OCI-LY7 (cell line): ENCODE data around the gene CGNL1. TPM values are rescaled to one million over a fixed set of nuclear protein-coding genes. Genes with fewer than 3 reads are reported as not detected.

Experiments
- BruUV-seq: library from RNA; stranded (reverse); fragments of 400-500 nt; replicated peaks from 2 replicates; lab custom pipeline; 2021; lab: Mats Ljungman, UMichigan
- CTCF ChIA-PET: fragments of 300-600 bp; sonication (Branson Sonifier 250); formaldehyde crosslinking; loops from one replicate; lab custom pipeline; 2022; ENCODE audit warnings: antibody characterized with exemption; ENCODE audit not compliant: unreplicated experiment; lab: Charles Lee
- POLR2A ChIA-PET: fragments of 300-600 bp; sonication (Branson Sonifier 250); formaldehyde crosslinking; loops from one replicate; lab custom pipeline; 2022; ENCODE audit warnings: antibody characterized with exemption; lab: Charles Lee
- DNase-seq: peaks from one replicate; pipeline ENCODE4 v3.0.0-alpha.2; 2015; ENCODE audit warnings: low spot score
- H2AFZ ChIP-seq: fragments of 200-600 bp; sonication (generic), shearing (Covaris generic); 2 replicates; pipeline ENCODE4 v1.6.1; 2014; ENCODE audit warnings: mild to moderate bottlenecking, antibody characterized with exemption, low read length, moderate library complexity
- H3K27ac ChIP-seq: fragments of 200-600 bp; sonication (generic); 2 replicates; pipeline ENCODE4 v1.5.1; 2014; ENCODE audit warnings: mixed run types, low read depth, mild to moderate bottlenecking, moderate library complexity, low read length, inconsistent platforms; ENCODE audit not compliant: poor library complexity, severe bottlenecking
- H3K36me3 ChIP-seq: fragments of 200-600 bp; sonication (generic); 2 replicates; pipeline ENCODE4 v1.6.1; 2014; ENCODE audit warnings: mild to moderate bottlenecking, antibody characterized with exemption, low read length, moderate library complexity, mixed read lengths; ENCODE audit not compliant: insufficient read depth
- H3K4me1 ChIP-seq: fragments of 200-600 bp; sonication (generic); 2 replicates; pipeline ENCODE4 v1.5.1; 2014; ENCODE audit warnings: mild to moderate bottlenecking, low read length; ENCODE audit not compliant: insufficient read depth, poor library complexity, severe bottlenecking
- H3K4me2 ChIP-seq: fragments of 200-600 bp; sonication (generic); 2 replicates; pipeline ENCODE4 v1.6.1; 2014; ENCODE audit warnings: mild to moderate bottlenecking, low read length
- H3K4me3 ChIP-seq: fragments of 200-600 bp; sonication (generic); 2 replicates; pipeline ENCODE4 v1.5.1; 2014; ENCODE audit warnings: mild to moderate bottlenecking, low read depth, low read length; ENCODE audit not compliant: poor library complexity, severe bottlenecking
- H3K79me2 ChIP-seq: fragments of 200-600 bp; sonication (generic); 2 replicates; pipeline ENCODE4 v1.6.1; 2016; ENCODE audit warnings: low read depth, mild to moderate bottlenecking, low read length, moderate library complexity, mixed read lengths; ENCODE audit not compliant: insufficient read depth
- H3K9me2 ChIP-seq: fragments of 200-600 bp; sonication (generic); 2 replicates; pipeline ENCODE4 v1.6.1; 2016; ENCODE audit warnings: mild to moderate bottlenecking, low read length, mixed read lengths; ENCODE audit not compliant: insufficient read depth
- H3K9me3 ChIP-seq: fragments of 200-600 bp; sonication (generic); 2 replicates; pipeline ENCODE4 v1.6.1; 2014; ENCODE audit warnings: mild to moderate bottlenecking, mixed run types, low read length, mixed read lengths
- H4K20me1 ChIP-seq: fragments of 200-600 bp; sonication (generic); 2 replicates; pipeline ENCODE4 v1.6.1; 2014; ENCODE audit warnings: mild to moderate bottlenecking, antibody characterized with exemption, low read length, moderate library complexity, mixed read lengths; ENCODE audit not compliant: insufficient read depth
- CTCF ChIP-seq: fragments of 200-600 bp; sonication (generic); conservative IDR thresholded peaks from 2 replicates; pipeline ENCODE4 v1.5.1; 2014; ENCODE audit warnings: mild to moderate bottlenecking, antibody characterized with exemption, low read length, moderate library complexity, mixed read lengths
- EZH2phosphoT487 ChIP-seq: fragments of 200-600 bp; sonication (generic); IDR thresholded peaks from 2 replicates; pipeline ENCODE4 v1.6.1; 2018; ENCODE audit warnings: low read depth, borderline replicate concordance, mild to moderate bottlenecking, mixed run types, antibody characterized with exemption, low read length, moderate library complexity, mixed read lengths
- intact Hi-C: fragments of 100-400 bp; cut with micrococcal nuclease; formaldehyde crosslinking; loops from one replicate; pipeline ENCODE4 v1.10.0; 2022; ENCODE audit not compliant: unreplicated experiment
- total RNA-seq, 2 experiments: library from RNA; depleted of rRNA in 1 of 2; stranded (reverse); fragments of >200 nt in 1 of 2; shearing (Covaris generic) in 1 of 2; gene quantifications; 2 replicates each; pipeline ENCODE4 v1.2.3, GENCODE V29; 2014 to 2022

CGNL1 gene
- total RNA-seq, 2 experiments from 2014 or later = 0.04 TPM; not detected in 1

- no peak overlapping the region for H3K4me3 ChIP-seq
- no TSS peak for BruUV-seq
- H3K79me2 ChIP-seq = no peaks in the 10 kb centered on the region
- H3K36me3 ChIP-seq = no peaks in the 10 kb centered on the region
- H3K27ac ChIP-seq = no peak overlapping the region
- intact Hi-C loops = no loop called here
- ChIA-PET POLR2A (no interaction called here), CTCF (no interaction called here)
- no peaks in the 10 kb centered on the region for H3K9me3 ChIP-seq
- H3K4me1 ChIP-seq = no peaks in the 10 kb centered on the region
- no peaks in the 10 kb centered on the region for H4K20me1 ChIP-seq
- DNase-seq = no peak
- TF ChIP-seq CTCF (no peak), EZH2phosphoT487 (no peak)
- H3K9me2 ChIP-seq = no peaks in the 10 kb centered on the region
- H2AFZ ChIP-seq = no peak overlapping the region
- no peak overlapping the region for H3K4me2 ChIP-seq
Observed at GRCh38 chr15:57457726-57458125, 81.4 kb downstream of the CGNL1 start.

- Histone ChIP-seq H3K36me3 (no peaks in the 10 kb centered on the region), H3K79me2 (no peaks in the 10 kb centered on the region), H3K4me3 (no peak overlapping the region), H3K4me2 (no peak overlapping the region), H3K9me2 (no peaks in the 10 kb centered on the region), H3K9me3 (no peaks in the 10 kb centered on the region), H3K4me1 (no peaks in the 10 kb centered on the region), H3K27ac (no peak overlapping the region), H4K20me1 (no peaks in the 10 kb centered on the region), H2AFZ (no peak overlapping the region)
- CTCF ChIA-PET = no interaction called here
- intact Hi-C loops = no loop called here
- POLR2A ChIA-PET = interaction anchor here (0.5 kb wide), 1 partner anchor 109 kb away, joined by 4 read pairs; no protein-coding TSS in a partner anchor
- DNase-seq = no peak
- no peak for TF ChIP-seq CTCF
- TF ChIP-seq EZH2phosphoT487 = no peak
- no TSS peak for BruUV-seq
Observed at GRCh38 chr15:57458356-57458781, 82.1 kb downstream of the CGNL1 start.

GRCh38 chr15:57460208-57460816 lies 84.0 kb downstream of the CGNL1 start:
- POLR2A ChIA-PET = no interaction called here
- intact Hi-C loops = no loop called here
- BruUV-seq = no TSS peak

More at GRCh38 chr15:57460208-57460816, 84.0 kb downstream of the CGNL1 start:
- Histone ChIP-seq H4K20me1 (no peaks in the 10 kb centered on the region), H3K9me2 (no peaks in the 10 kb centered on the region), H3K79me2 (no peaks in the 10 kb centered on the region), H3K36me3 (no peaks in the 10 kb centered on the region), H3K4me2 (no peak overlapping the region), H3K4me3 (no peak overlapping the region), H3K9me3 (no peaks in the 10 kb centered on the region), H3K27ac (no peak overlapping the region), H3K4me1 (no peaks in the 10 kb centered on the region), H2AFZ (no peak overlapping the region)
- CTCF ChIA-PET = no interaction called here
- no peak for DNase-seq
- TF ChIP-seq EZH2phosphoT487 = no peak
- no peak for TF ChIP-seq CTCF
